NOMO-1 treated with dmso at 0.1 percent for 144 hours (cell line): ENCODE results near the gene ALDH5A1.
"Not testable (repeated sequence)": the region's sequence is repeated elsewhere in the genome, so short reads cannot be mapped to it uniquely, and the experiment has no call there.

Experiments
- DNase-seq: peaks from one replicate; lab custom pipeline; 2025; ENCODE audit not compliant: unreplicated experiment; lab: John Stamatoyannopoulos, UW

ALDH5A1 gene

GRCh38 chr6:24484657-24485323, 10.0 kb upstream of the ALDH5A1 start:
- DNase-seq: no peak

GRCh38 chr6:24486065-24486464, 8.7 kb upstream of the ALDH5A1 start:
- DNase-seq: no peak

- no peak for DNase-seq
Observed at GRCh38 chr6:24489470-24489869, 5.3 kb upstream of the ALDH5A1 start, which contains the start of gene GPLD1. GPLD1 (minus strand) TSS chr6:24489578; CDS start chr6:24489511, 67 bp downstream.

GRCh38 chr6:24489881-24490280, 4.9 kb upstream of the ALDH5A1 start:
- DNase-seq: no peak

GRCh38 chr6:24490948-24491347, 3.8 kb upstream of the ALDH5A1 start:
- no peak for DNase-seq

- DNase-seq: no peak
Observed at GRCh38 chr6:24492475-24492874, 2.3 kb upstream of the ALDH5A1 start.

GRCh38 chr6:24493945-24494820, 586 bp upstream of the ALDH5A1 start:
- no peak for DNase-seq

GRCh38 chr6:24497254-24497970, 2.6 kb downstream of the ALDH5A1 start:
- no peak for DNase-seq

GRCh38 chr6:24500683-24501082, 5.9 kb downstream of the ALDH5A1 start:
- DNase-seq: no peak

GRCh38 chr6:24501374-24501773, 6.6 kb downstream of the ALDH5A1 start:
- no peak for DNase-seq

- DNase-seq: no peak
Observed at GRCh38 chr6:24501914-24502313, 7.1 kb downstream of the ALDH5A1 start.

GRCh38 chr6:24504287-24504648, 9.5 kb downstream of the ALDH5A1 start:
- DNase-seq: no peak

- DNase-seq: no peak
Observed at GRCh38 chr6:24504649-24505586, 10.1 kb downstream of the ALDH5A1 start.

GRCh38 chr6:24506814-24507520, 12.2 kb downstream of the ALDH5A1 start:
- DNase-seq: no peak

- DNase-seq: not testable (repeated sequence)
Observed at GRCh38 chr6:24511976-24512375, 17.2 kb downstream of the ALDH5A1 start.

- DNase-seq: no peak
Observed at GRCh38 chr6:24513602-24514001, 18.8 kb downstream of the ALDH5A1 start.

GRCh38 chr6:24517659-24518543, 23.1 kb downstream of the ALDH5A1 start:
- no peak for DNase-seq

GRCh38 chr6:24520929-24521546, 26.3 kb downstream of the ALDH5A1 start:
- DNase-seq: no peak
